Measurements from ENCODE around the gene SLC16A13. TPM values are rescaled to one million over a fixed set of nuclear protein-coding genes. Genes with fewer than 3 reads are reported as not detected.

SLC16A13 gene
- total and polyA plus RNA-seq, 10 of the 15 experiments (the other 5 are each of a cell fraction or from before 2014, with no cell fraction given): 0.34 to 12.1 (median 3.3) TPM

DNA sequence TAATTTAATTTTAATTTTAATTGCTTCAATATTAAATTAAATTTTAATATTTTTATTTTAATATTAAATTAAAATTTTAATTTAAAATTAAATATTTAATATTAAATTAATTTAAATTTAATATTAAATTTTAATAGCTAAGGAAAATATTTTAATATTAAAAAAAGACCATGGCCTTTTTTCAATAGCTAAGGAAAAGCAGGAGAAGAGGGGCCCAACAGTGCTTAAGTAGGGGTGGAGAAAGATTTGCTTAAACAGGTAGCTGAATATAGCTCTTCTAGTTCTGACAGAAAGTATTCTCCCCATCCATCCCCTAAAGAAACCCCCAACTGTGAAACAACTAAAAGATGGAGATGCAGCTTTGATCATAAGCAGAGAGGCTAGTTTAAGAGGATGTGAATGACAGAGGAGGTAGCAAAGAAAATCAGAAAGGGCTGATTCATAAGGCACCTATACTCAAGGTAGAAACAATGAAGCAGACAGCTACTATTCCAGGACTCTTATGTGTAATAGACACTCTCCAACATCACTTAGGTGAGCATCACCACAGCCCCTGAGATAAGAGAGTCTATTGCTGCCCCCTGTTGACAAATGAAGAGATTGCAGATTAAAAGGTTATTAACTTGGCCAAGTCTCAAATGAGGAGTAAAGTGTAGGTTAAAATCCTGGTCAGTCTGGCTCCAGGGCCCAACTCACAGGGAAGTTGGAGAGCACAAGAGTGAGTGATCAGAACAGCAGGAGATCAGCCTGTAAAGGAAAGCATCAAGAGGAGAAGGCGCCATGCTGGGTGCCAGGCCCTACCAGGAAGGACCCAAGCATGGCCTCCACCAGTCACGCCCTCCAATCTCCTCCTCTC lies 31.2 kb upstream of the SLC16A13 start (continued):
- TF ChIP-seq NFIC (IDR thresholded peaks at IDR 0.05; ENCODE audit: low read depth, low read length) (no peak), BMI1 (IDR thresholded peaks at IDR 0.05; ENCODE audit: borderline replicate concordance) (no peak), ZZZ3 (IDR thresholded peaks at IDR 0.05; ENCODE audit: control insufficient read depth, insufficient read length, low read depth) (no peak), HDAC6 (IDR thresholded peaks at IDR 0.05; ENCODE audit: unreplicated experiment) (no peak), SMAD5 (IDR thresholded peaks at IDR 0.05; ENCODE audit: low read depth) (no peak), ZNF274 (IDR thresholded peaks at IDR 0.05; ENCODE audit: insufficient read depth, insufficient read length) (no peak), RAD21 (IDR thresholded peaks at IDR 0.05; ENCODE audit: insufficient read depth, low read depth, low read length) (peak; percentile 89), LARP7 (IDR thresholded peaks at IDR 0.05) (no peak), KLF5 (IDR thresholded peaks at IDR 0.05; ENCODE audit: partially characterized antibody) (no peak), YY1 (IDR thresholded peaks at IDR 0.05; ENCODE audit: low read depth, low read length) (0 out of 2 replicates have a peak, but pooled peaks have one; percentile 10), ZNF24 (IDR thresholded peaks at IDR 0.05) (no peak), IRF4 (IDR thresholded peaks at IDR 0.05; ENCODE audit: low read depth, low read length) (no peak), CREM (IDR thresholded peaks at IDR 0.05; ENCODE audit: low read depth) (no peak), TCF12 (IDR thresholded peaks at IDR 0.05; ENCODE audit: low read depth, low read length) (no peak), DPF2 (IDR thresholded peaks at IDR 0.05) (no peak)
- TF ChIP-seq, protein P1, sequence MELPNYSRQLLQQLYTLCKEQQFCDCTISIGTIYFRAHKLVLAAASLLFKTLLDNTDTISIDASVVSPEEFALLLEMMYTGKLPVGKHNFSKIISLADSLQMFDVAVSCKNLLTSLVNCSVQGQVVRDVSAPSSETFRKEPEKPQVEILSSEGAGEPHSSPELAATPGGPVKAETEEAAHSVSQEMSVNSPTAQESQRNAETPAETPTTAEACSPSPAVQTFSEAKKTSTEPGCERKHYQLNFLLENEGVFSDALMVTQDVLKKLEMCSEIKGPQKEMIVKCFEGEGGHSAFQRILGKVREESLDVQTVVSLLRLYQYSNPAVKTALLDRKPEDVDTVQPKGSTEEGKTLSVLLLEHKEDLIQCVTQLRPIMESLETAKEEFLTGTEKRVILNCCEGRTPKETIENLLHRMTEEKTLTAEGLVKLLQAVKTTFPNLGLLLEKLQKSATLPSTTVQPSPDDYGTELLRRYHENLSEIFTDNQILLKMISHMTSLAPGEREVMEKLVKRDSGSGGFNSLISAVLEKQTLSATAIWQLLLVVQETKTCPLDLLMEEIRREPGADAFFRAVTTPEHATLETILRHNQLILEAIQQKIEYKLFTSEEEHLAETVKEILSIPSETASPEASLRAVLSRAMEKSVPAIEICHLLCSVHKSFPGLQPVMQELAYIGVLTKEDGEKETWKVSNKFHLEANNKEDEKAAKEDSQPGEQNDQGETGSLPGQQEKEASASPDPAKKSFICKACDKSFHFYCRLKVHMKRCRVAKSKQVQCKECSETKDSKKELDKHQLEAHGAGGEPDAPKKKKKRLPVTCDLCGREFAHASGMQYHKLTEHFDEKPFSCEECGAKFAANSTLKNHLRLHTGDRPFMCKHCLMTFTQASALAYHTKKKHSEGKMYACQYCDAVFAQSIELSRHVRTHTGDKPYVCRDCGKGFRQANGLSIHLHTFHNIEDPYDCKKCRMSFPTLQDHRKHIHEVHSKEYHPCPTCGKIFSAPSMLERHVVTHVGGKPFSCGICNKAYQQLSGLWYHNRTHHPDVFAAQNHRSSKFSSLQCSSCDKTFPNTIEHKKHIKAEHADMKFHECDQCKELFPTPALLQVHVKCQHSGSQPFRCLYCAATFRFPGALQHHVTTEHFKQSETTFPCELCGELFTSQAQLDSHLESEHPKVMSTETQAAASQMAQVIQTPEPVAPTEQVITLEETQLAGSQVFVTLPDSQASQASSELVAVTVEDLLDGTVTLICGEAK (IDR thresholded peaks at IDR 0.05; ENCODE audit: borderline replicate concordance): no peak
- TF ChIP-seq, protein P2, sequence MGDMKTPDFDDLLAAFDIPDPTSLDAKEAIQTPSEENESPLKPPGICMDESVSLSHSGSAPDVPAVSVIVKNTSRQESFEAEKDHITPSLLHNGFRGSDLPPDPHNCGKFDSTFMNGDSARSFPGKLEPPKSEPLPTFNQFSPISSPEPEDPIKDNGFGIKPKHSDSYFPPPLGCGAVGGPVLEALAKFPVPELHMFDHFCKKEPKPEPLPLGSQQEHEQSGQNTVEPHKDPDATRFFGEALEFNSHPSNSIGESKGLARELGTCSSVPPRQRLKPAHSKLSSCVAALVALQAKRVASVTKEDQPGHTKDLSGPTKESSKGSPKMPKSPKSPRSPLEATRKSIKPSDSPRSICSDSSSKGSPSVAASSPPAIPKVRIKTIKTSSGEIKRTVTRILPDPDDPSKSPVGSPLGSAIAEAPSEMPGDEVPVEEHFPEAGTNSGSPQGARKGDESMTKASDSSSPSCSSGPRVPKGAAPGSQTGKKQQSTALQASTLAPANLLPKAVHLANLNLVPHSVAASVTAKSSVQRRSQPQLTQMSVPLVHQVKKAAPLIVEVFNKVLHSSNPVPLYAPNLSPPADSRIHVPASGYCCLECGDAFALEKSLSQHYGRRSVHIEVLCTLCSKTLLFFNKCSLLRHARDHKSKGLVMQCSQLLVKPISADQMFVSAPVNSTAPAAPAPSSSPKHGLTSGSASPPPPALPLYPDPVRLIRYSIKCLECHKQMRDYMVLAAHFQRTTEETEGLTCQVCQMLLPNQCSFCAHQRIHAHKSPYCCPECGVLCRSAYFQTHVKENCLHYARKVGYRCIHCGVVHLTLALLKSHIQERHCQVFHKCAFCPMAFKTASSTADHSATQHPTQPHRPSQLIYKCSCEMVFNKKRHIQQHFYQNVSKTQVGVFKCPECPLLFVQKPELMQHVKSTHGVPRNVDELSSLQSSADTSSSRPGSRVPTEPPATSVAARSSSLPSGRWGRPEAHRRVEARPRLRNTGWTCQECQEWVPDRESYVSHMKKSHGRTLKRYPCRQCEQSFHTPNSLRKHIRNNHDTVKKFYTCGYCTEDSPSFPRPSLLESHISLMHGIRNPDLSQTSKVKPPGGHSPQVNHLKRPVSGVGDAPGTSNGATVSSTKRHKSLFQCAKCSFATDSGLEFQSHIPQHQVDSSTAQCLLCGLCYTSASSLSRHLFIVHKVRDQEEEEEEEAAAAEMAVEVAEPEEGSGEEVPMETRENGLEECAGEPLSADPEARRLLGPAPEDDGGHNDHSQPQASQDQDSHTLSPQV (IDR thresholded peaks at IDR 0.05): no peak
- TF ChIP-seq, protein P3, sequence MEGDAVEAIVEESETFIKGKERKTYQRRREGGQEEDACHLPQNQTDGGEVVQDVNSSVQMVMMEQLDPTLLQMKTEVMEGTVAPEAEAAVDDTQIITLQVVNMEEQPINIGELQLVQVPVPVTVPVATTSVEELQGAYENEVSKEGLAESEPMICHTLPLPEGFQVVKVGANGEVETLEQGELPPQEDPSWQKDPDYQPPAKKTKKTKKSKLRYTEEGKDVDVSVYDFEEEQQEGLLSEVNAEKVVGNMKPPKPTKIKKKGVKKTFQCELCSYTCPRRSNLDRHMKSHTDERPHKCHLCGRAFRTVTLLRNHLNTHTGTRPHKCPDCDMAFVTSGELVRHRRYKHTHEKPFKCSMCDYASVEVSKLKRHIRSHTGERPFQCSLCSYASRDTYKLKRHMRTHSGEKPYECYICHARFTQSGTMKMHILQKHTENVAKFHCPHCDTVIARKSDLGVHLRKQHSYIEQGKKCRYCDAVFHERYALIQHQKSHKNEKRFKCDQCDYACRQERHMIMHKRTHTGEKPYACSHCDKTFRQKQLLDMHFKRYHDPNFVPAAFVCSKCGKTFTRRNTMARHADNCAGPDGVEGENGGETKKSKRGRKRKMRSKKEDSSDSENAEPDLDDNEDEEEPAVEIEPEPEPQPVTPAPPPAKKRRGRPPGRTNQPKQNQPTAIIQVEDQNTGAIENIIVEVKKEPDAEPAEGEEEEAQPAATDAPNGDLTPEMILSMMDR (IDR thresholded peaks at IDR 0.05 in 2 of 3, conservative IDR thresholded peaks at IDR 0.05 in 1 of 3; ENCODE audit: control insufficient read depth in 2 of 3, extremely low read depth in 1 of 3, insufficient read depth in 1 of 3, low read depth in 3 of 3, low read length in 3 of 3): peak; percentile 56 to 75 (median 73); a peak in 5 of 6 replicates

Data from GM12878 (cell line).